Measurements from ENCODE around the gene ADGRF3.
"Not testable (repeated sequence)": the region's sequence is repeated elsewhere in the genome, so short reads cannot be mapped to it uniquely, and the experiment has no call there.

The ADGRF3 gene

DNA sequence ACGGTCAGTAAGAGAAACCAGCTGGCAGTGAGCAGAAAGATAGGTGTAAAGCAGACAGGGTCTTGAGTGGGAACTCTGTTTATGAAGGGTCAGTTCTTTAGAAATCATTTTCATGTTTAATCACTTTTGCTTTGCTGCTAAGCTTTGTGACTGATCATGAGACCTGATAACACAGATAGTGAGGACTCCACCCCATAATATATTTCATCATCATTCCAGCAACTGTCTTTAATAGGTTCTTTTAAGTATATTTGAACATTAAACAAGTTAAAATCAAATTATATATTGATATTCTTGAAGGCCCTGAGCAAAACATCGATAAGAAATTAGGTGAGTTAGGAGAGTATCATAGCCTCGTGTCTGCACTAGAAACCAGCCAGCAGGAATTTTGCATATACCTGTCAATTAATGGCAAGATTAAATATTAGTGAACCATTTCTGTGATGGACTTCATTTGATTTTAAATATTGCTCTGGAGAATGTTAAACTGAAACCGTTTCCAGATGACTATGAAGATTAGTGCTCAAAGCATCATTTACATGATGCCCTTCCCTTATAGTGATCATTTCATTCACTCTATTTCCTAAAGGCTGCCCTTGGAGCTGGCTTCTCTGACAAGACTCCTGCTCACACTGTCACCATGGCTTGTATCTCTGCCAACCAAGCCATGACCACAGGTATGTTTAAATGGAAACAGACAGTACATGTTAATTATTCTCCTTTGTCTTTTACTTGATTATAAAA, 69.9 kb downstream of the ADGRF3 start:
- no peak for DNase-seq (ENCODE audit: low read depth)

DNA sequence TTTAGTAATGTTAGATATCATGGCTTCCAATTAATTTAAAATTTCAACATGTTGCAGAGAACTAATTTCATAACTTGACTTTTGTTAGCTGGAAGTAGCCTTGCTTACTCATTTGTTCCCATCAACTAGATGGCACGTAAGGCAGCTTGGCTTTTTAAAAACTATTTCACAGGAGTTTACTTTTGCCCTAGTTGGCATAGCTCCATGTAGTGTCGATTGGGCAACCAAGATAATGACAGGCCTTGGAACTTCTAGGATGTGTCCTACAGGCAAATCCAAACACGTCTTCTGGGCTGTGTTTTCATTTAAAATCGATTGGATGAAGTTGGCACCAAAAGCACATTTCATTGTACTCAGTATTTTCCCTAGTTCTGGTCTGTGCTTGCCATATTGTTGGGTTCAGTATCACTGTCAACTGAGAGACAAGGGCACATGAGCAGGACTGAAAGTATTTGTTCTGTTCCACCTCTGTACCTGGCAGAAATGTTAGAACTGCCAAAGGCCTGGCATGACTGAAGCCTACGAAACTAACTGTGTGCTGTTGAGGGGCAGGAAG, 72.5 kb downstream of the ADGRF3 start:
- DNase-seq (ENCODE audit: low read depth) = no peak

DNA sequence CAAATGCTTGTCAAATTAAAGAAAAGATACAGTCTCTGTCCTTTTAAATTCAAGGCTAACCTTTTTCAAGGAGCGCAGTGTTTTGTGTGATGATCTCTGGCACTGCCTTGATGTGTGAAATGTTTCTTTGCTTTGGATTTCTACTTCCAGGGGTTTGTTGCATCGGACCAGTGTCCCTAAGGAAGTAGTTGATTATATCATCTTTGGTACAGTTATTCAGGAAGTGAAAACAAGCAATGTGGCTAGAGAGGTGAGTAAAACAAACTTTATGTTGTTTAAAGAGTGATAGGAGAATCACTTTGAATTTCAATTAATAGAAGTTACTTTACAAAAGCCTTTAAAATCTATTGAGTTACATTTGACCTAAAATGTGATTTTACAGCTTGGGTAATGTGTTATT, 73.1 kb downstream of the ADGRF3 start:
- no peak for DNase-seq (ENCODE audit: low read depth)

DNA sequence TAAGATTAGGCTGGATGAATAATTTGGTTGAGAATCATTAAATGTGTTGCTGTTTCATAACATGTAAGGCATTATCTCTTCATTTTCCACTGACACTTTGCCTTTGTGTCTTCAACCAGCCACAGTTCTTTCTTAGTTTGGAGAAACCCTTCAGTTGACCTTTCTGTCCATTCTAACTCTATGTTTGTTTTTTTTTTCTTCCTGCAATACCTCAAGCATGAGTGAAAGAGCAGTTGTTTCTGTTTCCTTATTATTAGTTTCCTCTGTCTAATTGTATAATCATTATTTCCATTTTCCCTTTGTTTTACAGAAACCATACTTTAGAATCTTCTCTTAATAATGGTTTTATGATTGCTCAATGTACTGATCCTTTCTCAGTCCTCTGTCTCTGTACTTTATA, 76.2 kb downstream of the ADGRF3 start:
- no peak for DNase-seq (ENCODE audit: low read depth)

DNA sequence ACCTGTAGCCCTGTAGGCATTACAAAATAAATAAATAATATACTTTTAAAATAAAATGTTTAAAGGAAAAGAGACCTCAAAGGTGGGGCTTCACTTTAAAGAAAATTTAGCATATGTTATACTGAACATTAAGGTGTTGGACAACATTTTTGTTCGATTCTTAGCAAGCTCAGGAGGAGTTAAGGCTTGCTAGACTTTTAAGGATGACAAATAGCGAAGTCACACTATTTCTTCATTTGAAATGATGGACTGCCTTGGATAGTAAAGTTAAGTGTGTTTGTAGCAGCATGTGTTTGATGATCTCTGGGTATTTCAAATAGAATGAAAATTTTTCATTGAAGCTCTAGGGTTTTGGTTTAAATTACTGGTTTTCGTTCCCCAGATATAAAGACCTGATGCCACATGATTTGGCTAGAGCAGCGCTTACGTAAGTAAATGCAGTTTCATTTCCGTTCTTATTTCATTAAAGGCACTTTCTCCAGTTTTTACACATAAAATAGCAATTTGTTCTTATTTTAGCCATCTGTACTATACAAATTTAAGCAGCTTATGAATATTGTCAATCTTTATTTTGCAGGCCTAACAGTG, 76.9 kb downstream of the ADGRF3 start:
- no peak for DNase-seq (ENCODE audit: low read depth)

DNA sequence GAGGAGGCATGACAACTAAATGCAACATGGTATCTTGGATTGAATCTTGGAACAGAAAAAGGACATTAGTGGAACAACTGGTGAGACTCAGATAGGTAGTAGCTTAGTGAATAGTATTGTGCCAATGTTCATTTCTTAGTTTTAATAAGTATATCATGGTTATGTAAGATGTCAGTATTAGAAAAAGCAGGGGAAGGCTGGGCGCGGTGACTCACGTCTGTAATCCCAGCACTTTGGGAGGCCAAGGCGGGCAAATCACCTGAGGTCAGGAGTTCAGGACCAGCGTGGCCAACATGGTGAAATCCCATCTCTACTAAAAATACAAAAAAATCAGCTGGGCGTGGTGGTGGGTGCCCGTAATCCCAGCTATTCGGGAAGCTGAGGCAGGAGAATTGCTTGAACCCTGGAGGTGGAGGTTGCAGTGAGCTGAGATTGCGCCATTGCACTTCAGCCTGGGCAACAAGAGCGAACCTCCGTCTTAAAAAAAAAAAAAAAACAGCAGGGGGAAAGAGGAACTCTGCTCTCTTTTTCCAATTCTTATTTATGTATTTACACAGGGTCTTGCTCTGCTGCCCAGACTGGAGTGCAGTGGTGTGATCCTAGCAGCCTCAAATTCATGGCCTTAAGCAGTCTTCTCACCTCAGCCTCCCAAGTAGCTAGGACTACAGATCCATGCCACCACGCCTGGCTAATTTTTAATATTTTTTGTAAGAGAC, 77.8 kb downstream of the ADGRF3 start:
- DNase-seq (ENCODE audit: low read depth) = not testable (repeated sequence)

DNA sequence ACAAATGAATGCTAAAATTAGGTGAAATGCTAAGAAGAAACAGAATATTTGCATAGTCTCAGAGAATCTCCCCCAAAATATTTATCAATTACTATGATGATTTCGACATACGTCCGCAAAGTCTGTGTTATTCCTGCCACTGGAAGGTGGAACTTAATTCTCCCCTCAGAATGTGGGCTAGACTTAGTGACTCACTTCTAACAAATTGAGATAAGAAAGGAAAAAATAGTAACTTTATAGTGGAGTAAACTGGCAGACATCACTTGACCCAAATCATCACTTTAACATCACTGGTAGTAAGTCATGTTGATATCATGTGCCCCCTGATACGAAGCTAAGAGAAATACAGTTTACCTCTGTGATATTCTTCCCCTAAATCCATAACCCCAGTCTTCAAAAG, 78.4 kb downstream of the ADGRF3 start:
- DNase-seq (ENCODE audit: low read depth) = no peak

DNA sequence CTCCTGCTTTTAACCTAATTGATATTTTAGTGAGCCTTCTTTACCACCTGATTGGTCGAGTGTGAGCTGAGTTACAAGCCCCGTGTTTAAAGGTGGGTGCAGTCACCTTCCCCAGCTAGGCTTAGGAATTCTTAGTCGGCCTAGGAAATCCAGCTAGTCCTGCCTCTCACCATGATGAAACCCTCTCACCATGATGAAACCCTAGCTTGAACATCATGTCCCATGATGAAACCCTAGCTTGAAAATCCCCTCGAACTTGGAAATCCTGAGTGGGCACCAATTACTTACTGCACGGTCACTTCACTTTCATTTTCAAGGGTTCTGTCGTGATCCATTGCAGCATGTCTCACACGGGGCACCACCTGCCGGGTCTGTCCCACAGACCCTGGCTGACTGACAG, 87.8 kb downstream of the ADGRF3 start:
- DNase-seq (ENCODE audit: low read depth) = not testable (repeated sequence)
